Measurements from ENCODE around the gene TINAGL1. TPM values are rescaled to one million over a fixed set of nuclear protein-coding genes. Genes with fewer than 3 reads are reported as not detected.
A peak's percentile ranks its signal among the peaks of the same experiment; 100 is the strongest.

Gene TINAGL1
- total and polyA plus RNA-seq, 2 donors (not counting 3 experiments of a cell fraction or from before 2014, with no cell fraction given): 312 to 477 TPM

DNA sequence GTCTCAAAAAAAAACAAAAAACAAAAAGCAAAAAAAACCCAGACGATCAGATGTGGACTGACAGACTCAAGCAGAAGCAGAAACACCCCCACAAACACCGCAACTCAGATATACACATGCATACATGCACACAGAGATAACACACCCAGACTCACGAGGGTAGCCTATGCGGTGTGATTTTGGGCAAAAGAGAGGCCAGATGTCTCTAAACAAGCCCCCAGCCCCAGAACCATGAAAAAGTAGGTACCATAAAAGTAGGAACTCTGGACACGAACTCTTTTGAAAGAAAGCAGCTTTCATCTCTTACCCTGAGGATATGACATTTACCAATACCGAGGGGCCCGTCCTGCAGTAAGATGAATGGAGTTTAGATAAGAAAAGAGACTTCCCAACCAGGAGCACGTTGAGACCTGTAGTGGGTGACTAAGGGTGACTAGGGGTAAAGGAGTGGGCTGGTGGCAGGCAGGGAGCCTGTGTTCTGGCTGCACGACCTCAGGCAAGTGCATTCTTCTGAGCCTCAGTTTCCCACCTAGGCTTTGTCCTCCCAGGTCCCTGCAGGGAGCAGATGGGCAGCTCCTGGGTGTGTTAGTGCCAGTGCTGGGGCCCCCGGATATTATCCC lies 1.5 kb upstream of the TINAGL1 start:
- Histone ChIP-seq H3K4me2 (ENCODE audit: insufficient read depth, low read length) (peak overlapping the region; percentile 33), H3K27me3 (ENCODE audit: control insufficient read depth in 2 of 2, insufficient read depth in 2 of 2, low read length in 2 of 2) (no peaks in the 10 kb centered on the region), H3K4me1 (ENCODE audit: control insufficient read depth, extremely low read depth, insufficient read depth, low read length) (peaks cover 48% of the 10 kb centered on the region), H3K9me1 (replicated peaks; ENCODE audit: control insufficient read depth, extremely low read depth, insufficient read depth, low read length) (no peaks in the 10 kb centered on the region), H3K4me3 (replicated peaks in 1 of 3; ENCODE audit: insufficient read depth in 1 of 3, low read depth in 1 of 3, low read length in 3 of 3) (no peak overlapping the region), H3K79me2 (ENCODE audit: control insufficient read depth, insufficient read depth, low read length) (peaks cover 34% of the 10 kb centered on the region), H3K27ac (ENCODE audit: insufficient read depth, low read depth, low read length) (peak overlapping the region; percentile 88), H4K20me1 (replicated peaks; ENCODE audit: control insufficient read depth, extremely low read depth, insufficient read depth, low read length) (no peaks in the 10 kb centered on the region), H3K36me3 (ENCODE audit: control insufficient read depth in 2 of 2, extremely low read depth in 1 of 2, insufficient read depth in 2 of 2, low read length in 2 of 2) (no peaks in the 10 kb centered on the region), H2AFZ (ENCODE audit: low read depth, low read length) (no peak overlapping the region), H3K9ac (replicated peaks; ENCODE audit: extremely low read depth, insufficient read depth, low read length) (peak overlapping the region; percentile 19), H3K9me3 (replicated peaks; ENCODE audit: control insufficient read depth, insufficient read depth, low read length) (no peaks in the 10 kb centered on the region)
- ChIA-PET CTCF (interaction anchor here (1.1 to 4.0 kb wide), 3 partner anchors 14 to 26 kb away, joined by 4 to 15 read pairs (median 9); no protein-coding TSS in a partner anchor), POLR2A (interaction anchor here (1.2 kb wide), 1 partner anchor 13 kb away, joined by 4 read pairs; no protein-coding TSS in a partner anchor)
- intact Hi-C loops (cut with micrococcal nuclease) (loop anchor here (1.0 to 5.0 kb wide), 3 partner anchors 14 to 137 kb away; no protein-coding TSS in a partner anchor), dilution Hi-C loops (cut with MboI; ENCODE audit: extremely low pct_ligation_motif_present, low sequenced_read_pairs) (no loop called here)
- FAIRE-seq: peak; percentile 21
- BruUV-seq (replicated peaks): no TSS peak
- TF ChIP-seq FOS (IDR thresholded peaks at IDR 0.05; ENCODE audit: borderline replicate concordance, insufficient read depth, low read length): no peak
- peak; percentile 60 for TF ChIP-seq GATA2 (IDR thresholded peaks at IDR 0.05; ENCODE audit: insufficient read depth, insufficient read length, low read depth, low read length)
- TF ChIP-seq JUN (IDR thresholded peaks at IDR 0.05; ENCODE audit: borderline replicate concordance, insufficient read depth, insufficient read length, low read depth): no peak
- no peak for TF ChIP-seq POLR2AphosphoS5 (IDR thresholded peaks at IDR 0.05; ENCODE audit: insufficient read depth, low read depth, low read length)
- no peak for TF ChIP-seq MYC (IDR thresholded peaks at IDR 0.05; ENCODE audit: low read depth, low read length)
- peak; percentile 34 for DNase-seq (ENCODE audit: low read depth, low spot score)

All from endothelial cell of umbilical vein (primary cell).